ENCODE results near the gene SYNJ2. TPM values are rescaled to one million over a fixed set of nuclear protein-coding genes. Genes with fewer than 3 reads are reported as not detected.

Gene SYNJ2
- polyA plus RNA-seq, 1 donor from 2014 or later = 0.12 TPM

- Histone ChIP-seq H3K4me2 (ENCODE audit: low read length) (no peak overlapping the region), H3K79me2 (replicated peaks; ENCODE audit: insufficient read depth, low read length) (no peaks in the 10 kb centered on the region), H3K36me3 (ENCODE audit: insufficient read depth, low read length) (no peaks in the 10 kb centered on the region), H3K9me2 (ENCODE audit: insufficient read depth, low read length) (no peaks in the 10 kb centered on the region), H3F3A (ENCODE audit: insufficient read depth, low read length, poor library complexity, severe bottlenecking) (no peaks in the 10 kb centered on the region), H3K4me3 (ENCODE audit: low read length) (no peak overlapping the region), H3K9me3 (ENCODE audit: low read length) (no peaks in the 10 kb centered on the region), H3K27me3 (ENCODE audit: insufficient read depth, low read depth, low read length) (no peaks in the 10 kb centered on the region), H3K9ac (ENCODE audit: low read length) (no peak overlapping the region), H4K20me1 (ENCODE audit: insufficient read depth) (no peaks in the 10 kb centered on the region), H2AFZ (ENCODE audit: low read depth, low read length) (no peak overlapping the region), H3K27ac (ENCODE audit: low read length) (no peak overlapping the region)
- TF ChIP-seq POLR2AphosphoS5 (IDR thresholded peaks at IDR 0.05) (no peak), SMC3 (conservative IDR thresholded peaks at IDR 0.05; ENCODE audit: poor library complexity) (no peak), MXI1 (conservative IDR thresholded peaks at IDR 0.05; ENCODE audit: poor library complexity, severe bottlenecking) (no peak), REST (IDR thresholded peaks at IDR 0.05; ENCODE audit: borderline replicate concordance) (no peak), EZH2 (IDR thresholded peaks at IDR 0.05; ENCODE audit: borderline replicate concordance, insufficient read depth, low read length, poor library complexity, severe bottlenecking) (no peak), CTCF (IDR thresholded peaks at IDR 0.05; ENCODE audit: poor library complexity, severe bottlenecking) (no peak), TAF1 (IDR thresholded peaks at IDR 0.05; ENCODE audit: low read depth) (no peak), RAD21 (conservative IDR thresholded peaks at IDR 0.05) (no peak), EP300 (conservative IDR thresholded peaks at IDR 0.05; ENCODE audit: poor library complexity, severe bottlenecking) (no peak)
These were observed 46.8 kb downstream of the SYNJ2 start for GRCh38 chr6:158028421-158028820.

GRCh38 chr6:158028876-158029275 lies 47.2 kb downstream of the SYNJ2 start:
- no peak overlapping the region for H3K9ac ChIP-seq (ENCODE audit: low read length)
- no peaks in the 10 kb centered on the region for H4K20me1 ChIP-seq (ENCODE audit: insufficient read depth)
- H3K27me3 ChIP-seq (ENCODE audit: insufficient read depth, low read depth, low read length) = no peaks in the 10 kb centered on the region
- H3F3A ChIP-seq (ENCODE audit: insufficient read depth, low read length, poor library complexity, severe bottlenecking) = no peaks in the 10 kb centered on the region
- no peaks in the 10 kb centered on the region for H3K79me2 ChIP-seq (replicated peaks; ENCODE audit: insufficient read depth, low read length)
- TF ChIP-seq POLR2AphosphoS5 (IDR thresholded peaks at IDR 0.05) = no peak
- TF ChIP-seq SMC3 (conservative IDR thresholded peaks at IDR 0.05; ENCODE audit: poor library complexity) = no peak
- TF ChIP-seq MXI1 (conservative IDR thresholded peaks at IDR 0.05; ENCODE audit: poor library complexity, severe bottlenecking) = no peak
- TF ChIP-seq REST (IDR thresholded peaks at IDR 0.05; ENCODE audit: borderline replicate concordance) = no peak
- no peak for TF ChIP-seq EP300 (conservative IDR thresholded peaks at IDR 0.05; ENCODE audit: poor library complexity, severe bottlenecking)
- TF ChIP-seq CTCF (IDR thresholded peaks at IDR 0.05; ENCODE audit: poor library complexity, severe bottlenecking) = no peak
- no peak for TF ChIP-seq EZH2 (IDR thresholded peaks at IDR 0.05; ENCODE audit: borderline replicate concordance, insufficient read depth, low read length, poor library complexity, severe bottlenecking)
- no peak for TF ChIP-seq RAD21 (conservative IDR thresholded peaks at IDR 0.05)
- no peak for TF ChIP-seq TAF1 (IDR thresholded peaks at IDR 0.05; ENCODE audit: low read depth)
- no peaks in the 10 kb centered on the region for H3K9me2 ChIP-seq (ENCODE audit: insufficient read depth, low read length)
- no peaks in the 10 kb centered on the region for H3K9me3 ChIP-seq (ENCODE audit: low read length)
- H3K36me3 ChIP-seq (ENCODE audit: insufficient read depth, low read length) = no peaks in the 10 kb centered on the region
- no peak overlapping the region for H2AFZ ChIP-seq (ENCODE audit: low read depth, low read length)
- no peak overlapping the region for H3K4me2 ChIP-seq (ENCODE audit: low read length)
- no peak overlapping the region for H3K4me3 ChIP-seq (ENCODE audit: low read length)
- H3K27ac ChIP-seq (ENCODE audit: low read length) = no peak overlapping the region

Measured in neural cell (in vitro differentiated cells).